Ishikawa (cell line): ENCODE results near the gene SDCCAG8.

Experiments used
- CREB1 ChIP-seq: IDR thresholded peaks from 2 replicates; pipeline ENCODE4 v1.6.1; 2012; ENCODE audit warnings: low read depth
- NFIC ChIP-seq: IDR thresholded peaks from 2 replicates; pipeline ENCODE4 v1.6.1; 2012
- RAD21 ChIP-seq: IDR thresholded peaks from 2 replicates; pipeline ENCODE4 v1.6.1; 2012; ENCODE audit warnings: low read depth
- TAF1 ChIP-seq: IDR thresholded peaks from 2 replicates; pipeline ENCODE4 v1.6.1; 2012; ENCODE audit warnings: low read depth, mild to moderate bottlenecking
- TCF12 ChIP-seq: IDR thresholded peaks from 2 replicates; pipeline ENCODE4 v1.6.1; 2012; ENCODE audit warnings: low read depth
- TF ChIP-seq, protein P1 (sequence below): IDR thresholded peaks from 2 replicates; pipeline ENCODE4 v1.6.1; 2012

GRCh38 chr1:243543501-243543900 lies 287.7 kb downstream of the SDCCAG8 start:
- TF ChIP-seq NFIC (no peak), CREB1 (no peak), RAD21 (no peak), TCF12 (no peak), TAF1 (no peak)
- TF ChIP-seq, protein P1, sequence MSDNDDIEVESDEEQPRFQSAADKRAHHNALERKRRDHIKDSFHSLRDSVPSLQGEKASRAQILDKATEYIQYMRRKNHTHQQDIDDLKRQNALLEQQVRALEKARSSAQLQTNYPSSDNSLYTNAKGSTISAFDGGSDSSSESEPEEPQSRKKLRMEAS: no peak
